NT2/D1 (cell line): ENCODE measurements around the gene RAD9A.

Experiments used
- YY1 ChIP-seq: IDR thresholded peaks from 2 replicates; pipeline ENCODE4 v1.6.1; 2011; ENCODE audit not compliant: insufficient read length, insufficient read depth
- ZNF274 ChIP-seq: IDR thresholded peaks from 2 replicates; pipeline ENCODE4 v1.6.1; 2011; ENCODE audit warnings: mild to moderate bottlenecking, low read depth, low read length

DNA sequence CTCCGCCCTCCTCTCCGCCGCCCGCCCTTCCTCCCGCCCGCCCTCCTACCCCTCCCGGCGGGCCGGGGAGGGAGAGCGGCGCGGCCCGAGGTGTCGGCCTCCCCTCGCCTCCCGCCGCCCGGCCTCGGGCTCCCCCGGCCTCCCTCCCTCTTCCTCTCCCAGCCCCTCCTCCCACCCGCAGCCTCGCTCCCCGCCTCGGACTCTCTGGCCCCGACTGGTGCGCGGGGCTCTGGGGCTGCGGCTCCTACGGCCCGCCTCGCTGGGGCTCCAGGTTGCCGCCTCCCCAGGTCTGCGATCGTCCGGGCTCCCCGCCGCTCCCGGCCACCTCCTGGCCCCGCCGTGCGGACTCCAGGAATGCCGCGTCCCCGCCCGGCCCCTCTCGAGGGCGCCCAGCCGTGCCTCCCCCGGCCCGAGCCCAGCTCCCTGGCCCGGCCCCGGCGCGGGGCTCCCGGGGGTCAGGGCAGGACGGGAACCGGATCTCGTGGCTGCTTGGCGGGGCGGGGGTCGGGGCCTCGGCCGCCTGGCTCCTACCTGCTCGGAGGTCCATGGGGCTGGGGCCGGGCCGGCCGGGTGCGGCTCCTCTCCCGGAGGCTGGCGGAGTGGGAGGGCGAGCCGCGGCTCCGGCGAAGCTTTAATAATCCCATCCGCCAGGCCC, 18.7 kb upstream of the RAD9A start, which contains the start of gene CLCF1:
- TF ChIP-seq ZNF274 (no peak), YY1 (no peak)
